HEK293 (cell line): ENCODE measurements around the gene GH1.

Experiments
- CTCF ChIA-PET: fragments of 350-600 bp; formaldehyde crosslinking; extraction: SDS; loops from one replicate; lab custom pipeline; 2021; ENCODE audit warnings: antibody characterized with exemption; lab: Yijun Ruan, JAX
- POLR2A ChIA-PET: fragments of 300-600 bp; formaldehyde crosslinking; extraction: SDS; loops from one replicate; lab custom pipeline; 2020; ENCODE audit warnings: antibody characterized with exemption, inconsistent platforms; lab: Yijun Ruan, JAX
- H3K27ac ChIP-seq: fragments of 200-500 bp; sonication (Bioruptor generic); 2 replicates; pipeline ENCODE4 v1.5.1; 2014; ENCODE audit warnings: low read depth, low read length, control low read depth, inconsistent platforms; ENCODE audit errors: extremely low read depth
- H3K36me3 ChIP-seq, 2 experiments: fragments of 200-500 bp in 1 of 2; sonication (Bioruptor generic) in 1 of 2; 1 replicate in 1 of 2; 2 replicates in 1 of 2; pipeline ENCODE4 v1.5.1; 2014 to 2017; ENCODE audit warnings: inconsistent platforms in 2 of 2, low read length in 2 of 2; ENCODE audit not compliant: control insufficient read depth in 2 of 2, insufficient read depth in 1 of 2
- H3K4me1 ChIP-seq: fragments of 200-500 bp; sonication (Bioruptor generic); 2 replicates; pipeline ENCODE4 v1.5.1; 2014; ENCODE audit warnings: mild to moderate bottlenecking, low read length, inconsistent platforms; ENCODE audit not compliant: control insufficient read depth, insufficient read depth
- H3K4me3 ChIP-seq: 2 replicates; pipeline ENCODE4 v1.5.1; 2011; ENCODE audit warnings: low read depth, mild to moderate bottlenecking, control low read depth, low read length, moderate library complexity
- H3K9me3 ChIP-seq: fragments of 200-500 bp; sonication (Bioruptor generic); 2 replicates; pipeline ENCODE4 v1.5.1; 2014; ENCODE audit warnings: low read depth, low read length, inconsistent platforms; ENCODE audit not compliant: control insufficient read depth, insufficient read depth
- HOXD13 ChIP-seq: sonication (generic); formaldehyde crosslinking; IDR thresholded peaks from 2 replicates; pipeline ENCODE4 v1.8.0; 2022; ENCODE audit warnings: missing genetic modification reagents, borderline replicate concordance
- PATZ1 ChIP-seq: fragments of 450-650 bp; formaldehyde crosslinking; IDR thresholded peaks from 2 replicates; pipeline ENCODE4 v1.5.1; 2016; ENCODE audit warnings: missing biosample characterization, missing genetic modification characterization
- ZFHX2 ChIP-seq: fragments of 450-650 bp; formaldehyde crosslinking; conservative IDR thresholded peaks from 2 replicates; pipeline ENCODE4 v1.5.1; 2016; ENCODE audit warnings: missing biosample characterization, missing genetic modification characterization
- ZNF10 ChIP-seq: fragments of 450-650 bp; formaldehyde crosslinking; IDR thresholded peaks from 2 replicates; pipeline ENCODE4 v1.5.1; 2017; ENCODE audit warnings: missing biosample characterization, missing genetic modification characterization
- ZNF133 ChIP-seq: fragments of 450-650 bp; formaldehyde crosslinking; IDR thresholded peaks from 2 replicates; pipeline ENCODE4 v1.5.1; 2016; ENCODE audit warnings: missing biosample characterization, missing genetic modification characterization
- ZNF2 ChIP-seq: fragments of 450-650 bp; formaldehyde crosslinking; IDR thresholded peaks from 2 replicates; pipeline ENCODE4 v1.5.1; 2016; ENCODE audit warnings: missing biosample characterization, missing genetic modification characterization
- ZNF211 ChIP-seq: fragments of 450-650 bp; formaldehyde crosslinking; IDR thresholded peaks from 2 replicates; pipeline ENCODE4 v1.5.1; 2016; ENCODE audit warnings: low read depth, missing biosample characterization, missing genetic modification characterization
- ZNF362 ChIP-seq: fragments of 450-650 bp; formaldehyde crosslinking; IDR thresholded peaks from 2 replicates; pipeline ENCODE4 v1.5.1; 2016; ENCODE audit warnings: missing biosample characterization, missing genetic modification characterization
- ZNF473 ChIP-seq: fragments of 450-650 bp; formaldehyde crosslinking; IDR thresholded peaks from 2 replicates; pipeline ENCODE4 v1.5.1; 2017; ENCODE audit warnings: missing biosample characterization, missing genetic modification characterization
- ZNF514 ChIP-seq: fragments of 450-650 bp; formaldehyde crosslinking; IDR thresholded peaks from 2 replicates; pipeline ENCODE4 v1.5.1; 2016; ENCODE audit warnings: missing biosample characterization, missing genetic modification characterization
- ZNF623 ChIP-seq: fragments of 450-650 bp; formaldehyde crosslinking; IDR thresholded peaks from 2 replicates; pipeline ENCODE4 v1.5.1; 2016; ENCODE audit warnings: missing biosample characterization, missing genetic modification characterization
- TF ChIP-seq, protein P1 (sequence below): fragments of 450-650 bp; formaldehyde crosslinking; IDR thresholded peaks from 2 replicates; pipeline ENCODE4 v1.5.1; 2016; ENCODE audit warnings: missing biosample characterization, missing genetic modification characterization
- TF ChIP-seq, protein P2 (sequence below): fragments of 450-650 bp; formaldehyde crosslinking; IDR thresholded peaks from 2 replicates; pipeline ENCODE4 v1.5.1; 2017; ENCODE audit warnings: missing biosample characterization, missing genetic modification characterization

GH1 gene

GRCh38 chr17:63966646-63967264 lies 48.1 kb upstream of the GH1 start (continued):
- TF ChIP-seq, protein P1, sequence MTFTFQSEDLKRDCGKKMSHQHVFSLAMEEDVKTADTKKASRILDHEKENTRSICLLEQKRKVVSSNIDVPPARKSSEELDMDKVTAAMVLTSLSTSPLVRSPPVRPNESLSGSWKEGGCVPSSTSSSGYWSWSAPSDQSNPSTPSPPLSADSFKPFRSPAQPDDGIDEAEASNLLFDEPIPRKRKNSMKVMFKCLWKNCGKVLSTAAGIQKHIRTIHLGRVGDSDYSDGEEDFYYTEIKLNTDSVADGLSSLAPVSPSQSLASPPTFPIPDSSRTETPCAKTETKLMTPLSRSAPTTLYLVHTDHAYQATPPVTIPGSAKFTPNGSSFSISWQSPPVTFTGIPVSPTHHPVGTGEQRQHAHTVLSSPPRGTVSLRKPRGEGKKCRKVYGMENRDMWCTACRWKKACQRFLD (tag by site-specific recombination), result no peak
- TF ChIP-seq PATZ1, result no peak
- peak; percentile 57 for TF ChIP-seq ZFHX2 (tag by site-specific recombination)
- no peak for TF ChIP-seq ZNF2 (tag by site-specific recombination)
- no peak for TF ChIP-seq ZNF10 (tag by site-specific recombination)
- TF ChIP-seq, protein P2, sequence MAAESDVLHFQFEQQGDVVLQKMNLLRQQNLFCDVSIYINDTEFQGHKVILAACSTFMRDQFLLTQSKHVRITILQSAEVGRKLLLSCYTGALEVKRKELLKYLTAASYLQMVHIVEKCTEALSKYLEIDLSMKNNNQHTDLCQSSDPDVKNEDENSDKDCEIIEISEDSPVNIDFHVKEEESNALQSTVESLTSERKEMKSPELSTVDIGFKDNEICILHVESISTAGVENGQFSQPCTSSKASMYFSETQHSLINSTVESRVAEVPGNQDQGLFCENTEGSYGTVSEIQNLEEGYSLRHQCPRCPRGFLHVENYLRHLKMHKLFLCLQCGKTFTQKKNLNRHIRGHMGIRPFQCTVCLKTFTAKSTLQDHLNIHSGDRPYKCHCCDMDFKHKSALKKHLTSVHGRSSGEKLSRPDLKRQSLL, result no peak
- no peak for TF ChIP-seq ZNF362 (tag by site-specific recombination)
- TF ChIP-seq, all 188 proteins: peak for 3

GRCh38 chr17:63963123-63963522 lies 44.5 kb upstream of the GH1 start:
- ChIA-PET CTCF (interaction anchor here (0.6 kb wide), 1 partner anchor 53 kb away, joined by 4 read pairs; no protein-coding TSS in a partner anchor), POLR2A (no interaction called here)
- Histone ChIP-seq H3K9me3 (no peaks in the 10 kb centered on the region), H3K27ac (no peak overlapping the region), H3K4me3 (no peak overlapping the region), H3K36me3 (no peaks in the 10 kb centered on the region), H3K4me1 (no peaks in the 10 kb centered on the region)
- no peak for TF ChIP-seq ZNF514
- no peak for TF ChIP-seq ZNF133 (tag by site-specific recombination)
- no peak for TF ChIP-seq ZNF473 (tag by site-specific recombination)
- TF ChIP-seq HOXD13 (CRISPR knock-in tag), result no peak
- no peak for TF ChIP-seq ZNF2 (tag by site-specific recombination)
- no peak for TF ChIP-seq ZNF211 (tag by site-specific recombination)

GRCh38 chr17:63962298-63962744 lies 43.7 kb upstream of the GH1 start:
- Histone ChIP-seq H3K36me3 (no peaks in the 10 kb centered on the region), H3K4me3 (no peak overlapping the region), H3K4me1 (no peaks in the 10 kb centered on the region), H3K27ac (no peak overlapping the region), H3K9me3 (no peaks in the 10 kb centered on the region)
- 0 out of 2 replicates have a peak, but pooled peaks have one; percentile 26 for TF ChIP-seq ZFHX2 (tag by site-specific recombination)
- no peak for TF ChIP-seq ZNF623 (tag by site-specific recombination)
- CTCF ChIA-PET, result no interaction called here
- POLR2A ChIA-PET, result no interaction called here
